Midbrain (tissue), 1 donor: ENCODE data around the gene GPR17.

Experiments used
- DNase-seq: peaks from one replicate; lab custom pipeline; 2025; lab: John Stamatoyannopoulos, UW

GPR17 gene

GRCh38 chr2:127694986-127695385 lies 49.0 kb downstream of the GPR17 start:
- DNase-seq = no peak

DNA sequence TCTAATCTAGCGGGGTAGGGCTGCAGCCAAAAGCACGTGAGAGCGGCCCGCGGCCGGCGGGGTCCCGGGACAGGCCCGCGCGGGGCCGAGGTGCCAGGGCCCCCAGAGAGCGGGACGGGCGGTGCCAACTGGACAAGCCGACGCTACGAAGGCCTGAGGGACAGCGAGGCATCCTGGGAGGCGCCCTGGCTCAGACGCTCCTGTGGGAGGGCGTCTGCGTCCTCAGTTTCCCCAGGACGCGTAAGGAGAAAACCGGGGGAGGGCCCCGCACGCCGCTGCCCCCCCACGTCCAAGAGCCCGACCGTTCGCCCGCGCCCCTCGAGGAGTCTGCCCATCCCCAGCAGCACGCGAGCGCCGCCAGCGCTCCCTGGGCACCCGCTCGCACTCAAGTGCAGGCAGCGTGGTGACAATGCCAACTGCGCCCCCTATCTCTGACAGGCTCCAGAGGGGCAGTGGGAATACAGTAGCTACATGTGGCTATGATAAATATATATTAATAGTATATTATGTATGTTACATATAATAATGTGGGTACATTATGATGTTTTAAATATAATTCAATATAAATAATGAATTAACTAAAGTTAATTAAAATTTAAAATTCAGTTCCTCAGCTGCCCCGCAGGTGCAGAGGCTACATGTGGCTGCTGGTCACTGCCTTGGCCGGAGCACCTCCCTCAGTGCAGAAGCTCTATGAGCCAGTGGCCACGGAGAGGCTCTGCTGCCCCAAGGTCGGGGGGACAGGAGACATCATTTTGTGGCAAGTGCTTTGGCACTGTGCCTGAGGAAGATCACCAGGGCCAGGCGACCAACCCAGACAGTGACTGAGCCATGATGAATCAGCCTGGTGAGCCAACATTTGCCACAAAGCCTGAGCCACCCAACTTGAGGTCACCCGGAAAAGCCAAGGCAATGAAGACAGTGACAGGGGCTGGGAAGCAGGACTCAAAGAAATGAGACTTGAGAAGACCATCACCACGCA lies 49.8 kb downstream of the GPR17 start:
- DNase-seq = no peak

DNA sequence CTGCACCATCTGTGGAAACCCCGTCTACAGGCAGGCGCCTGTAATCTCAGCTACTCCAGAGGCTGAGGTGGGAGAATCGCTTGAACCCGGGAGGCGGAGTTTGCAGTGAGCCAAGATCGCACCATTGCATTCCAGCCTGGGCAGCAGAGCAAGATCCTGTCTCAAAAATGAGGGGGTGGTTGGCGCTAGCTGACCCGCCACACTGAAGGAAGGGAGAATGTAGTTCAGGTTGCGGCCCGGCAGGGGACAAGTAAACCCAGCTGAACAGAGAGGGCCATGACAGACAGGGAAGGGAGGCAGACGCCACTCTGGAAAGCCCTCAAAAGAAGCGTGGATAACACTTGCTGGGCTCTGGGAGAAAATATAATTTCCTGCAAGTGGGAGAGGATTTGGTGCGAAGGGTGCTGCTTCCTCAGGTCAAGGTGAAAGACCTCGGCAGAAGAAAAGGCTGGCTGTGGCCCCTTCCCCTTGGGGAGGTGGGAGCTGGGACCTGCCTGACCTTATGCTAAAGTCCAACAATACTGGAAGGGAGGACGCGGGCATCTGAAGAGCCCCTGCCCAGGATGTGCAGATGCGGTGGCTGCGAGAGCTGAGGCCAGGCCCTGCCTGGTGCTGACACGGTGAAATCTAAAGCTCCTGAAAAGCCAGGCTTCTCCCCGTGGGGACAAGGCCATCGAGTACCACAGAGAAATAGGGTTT lies 51.7 kb downstream of the GPR17 start:
- no peak for DNase-seq

DNA sequence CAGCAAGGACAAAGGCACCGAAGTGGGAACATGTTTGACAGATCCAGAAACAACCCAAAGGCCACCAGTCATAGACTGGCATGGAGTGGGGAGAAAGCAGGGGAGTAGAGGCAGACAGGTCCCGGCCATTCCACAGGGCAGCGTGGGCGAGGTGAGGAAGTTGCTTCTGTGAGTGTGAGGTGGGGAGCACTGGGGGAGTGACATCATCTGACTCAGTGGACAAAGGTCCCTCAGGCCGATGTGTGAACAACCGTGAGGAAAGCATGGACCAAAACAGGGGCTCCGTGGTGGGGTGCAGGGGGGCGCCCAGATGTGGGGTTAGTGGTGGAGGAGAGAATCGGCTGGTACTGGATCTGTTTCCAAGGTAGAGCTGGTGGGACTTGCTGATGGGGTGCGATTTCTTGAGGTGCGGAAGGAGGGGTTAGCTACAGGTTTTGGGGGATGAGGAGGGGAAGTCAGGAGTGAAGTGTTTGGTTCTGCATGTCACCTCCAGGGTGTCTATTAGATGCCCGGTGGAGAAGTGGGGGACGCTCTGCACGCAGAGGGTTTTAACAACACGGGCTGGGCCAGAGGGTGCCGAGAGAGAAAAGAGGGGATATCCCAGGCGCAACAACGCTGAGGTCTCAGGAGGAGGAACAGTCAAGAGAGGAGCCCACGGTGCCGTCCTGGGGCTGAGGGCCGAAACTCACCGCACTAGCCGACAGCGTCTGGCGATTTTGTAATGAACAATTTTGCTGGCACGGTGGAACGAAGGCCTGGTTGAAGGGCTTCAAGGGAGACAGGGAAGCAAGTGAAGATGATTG lies 52.8 kb downstream of the GPR17 start:
- no peak for DNase-seq

DNA sequence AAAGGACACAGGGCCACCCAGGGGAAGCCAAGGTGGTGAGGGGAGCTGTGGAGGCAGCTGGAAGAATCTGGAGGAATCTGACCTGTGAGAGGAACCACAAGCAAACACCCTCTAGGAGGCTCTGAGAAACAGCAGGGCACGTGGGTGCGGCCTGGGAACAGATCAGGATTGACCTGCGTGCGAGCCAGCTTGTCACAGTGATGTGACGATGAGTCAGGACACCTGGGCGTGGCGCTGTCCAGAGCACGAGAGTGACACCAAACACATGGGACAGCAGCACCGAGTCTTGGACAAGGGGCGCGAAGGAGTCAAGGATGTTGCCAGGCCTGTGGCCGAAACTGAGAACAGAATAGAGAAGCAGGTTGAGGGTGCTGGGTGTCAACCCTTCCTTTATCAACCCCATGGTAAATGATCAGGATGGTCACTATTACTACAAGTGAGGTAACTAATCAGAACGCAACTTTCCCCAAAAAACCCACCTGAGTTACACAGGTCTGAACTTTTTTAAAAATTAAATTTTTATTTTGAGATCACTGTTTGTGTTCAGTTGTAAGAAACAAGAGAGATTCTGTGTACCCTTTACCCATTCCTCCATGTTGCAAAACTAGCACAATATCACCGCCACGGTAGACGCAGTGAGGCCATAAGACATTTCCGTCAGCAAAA lies 54.7 kb downstream of the GPR17 start:
- peak; percentile 17 for DNase-seq

DNA sequence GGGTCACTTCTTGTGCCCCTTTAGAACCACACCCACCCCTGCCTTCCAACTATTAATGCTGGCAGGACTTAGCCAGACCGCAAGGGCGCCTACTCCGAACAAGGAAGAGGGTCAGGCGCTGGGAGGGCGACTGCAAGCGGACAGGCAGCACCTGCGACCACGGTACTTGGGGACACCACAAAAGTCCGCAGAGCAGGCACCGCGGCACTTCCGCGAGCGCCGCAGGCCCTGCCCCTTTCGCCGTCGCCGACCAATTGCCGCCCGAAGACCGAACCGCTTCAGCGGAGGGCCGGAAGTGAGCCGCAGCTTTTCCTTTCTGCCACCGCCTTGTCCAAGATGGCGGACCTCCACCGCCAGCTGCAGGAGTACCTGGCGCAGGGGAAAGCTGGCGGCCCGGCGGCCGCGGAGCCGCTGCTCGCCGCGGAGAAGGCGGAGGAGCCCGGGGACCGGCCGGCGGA lies 55.3 kb downstream of the GPR17 start, which contains the start of gene SFT2D3:
SFT2D3 (plus strand) TSS at position 305 of the 458 bp plus-strand sequence; CDS start at position 337, 32 bp downstream.
- peak; percentile 91 for DNase-seq

DNA sequence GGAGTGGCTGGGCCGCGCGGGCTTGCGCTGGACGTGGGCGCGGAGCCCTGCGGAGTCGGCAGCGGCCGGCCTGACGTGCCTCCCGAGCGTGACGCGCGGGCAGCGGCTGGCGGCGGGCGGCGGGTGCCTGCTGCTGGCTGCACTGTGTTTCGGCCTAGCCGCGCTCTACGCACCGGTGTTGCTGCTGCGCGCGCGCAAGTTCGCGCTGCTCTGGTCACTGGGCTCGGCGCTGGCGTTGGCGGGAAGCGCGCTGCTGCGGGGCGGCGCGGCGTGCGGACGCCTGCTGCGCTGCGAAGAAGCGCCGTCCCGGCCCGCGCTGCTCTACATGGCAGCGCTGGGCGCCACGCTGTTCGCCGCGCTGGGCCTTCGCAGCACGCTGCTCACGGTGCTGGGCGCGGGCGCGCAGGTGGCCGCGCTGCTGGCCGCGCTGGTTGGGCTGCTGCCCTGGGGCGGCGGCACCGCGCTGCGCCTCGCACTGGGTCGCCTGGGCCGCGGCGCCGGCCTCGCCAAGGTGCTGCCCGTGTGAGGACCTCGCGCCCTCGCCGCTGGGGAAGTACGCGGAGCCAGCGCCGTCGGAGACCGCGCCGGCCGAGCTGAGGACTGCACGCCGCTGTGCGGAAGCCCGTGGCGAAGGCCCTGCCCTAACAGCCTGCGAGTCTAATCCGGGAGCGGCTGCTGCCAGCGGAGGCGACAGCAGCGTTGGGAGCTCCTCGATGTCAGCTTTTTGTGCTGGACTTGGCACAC lies 55.9 kb downstream of the GPR17 start:
- peak; percentile 60 for DNase-seq
